SH-SY5Y (cell line): Measurements from ENCODE around the gene PLEKHG4.

Experiments
- GATA2 ChIP-seq: IDR thresholded peaks from 2 replicates; pipeline ENCODE4 v1.6.1; 2011; ENCODE audit warnings: mild to moderate bottlenecking, low read depth, low read length
- GATA3 ChIP-seq: IDR thresholded peaks from 2 replicates; pipeline ENCODE4 v1.6.1; 2011; ENCODE audit warnings: low read depth, mild to moderate bottlenecking, low read length, moderate library complexity

- TF ChIP-seq GATA2 (no peak), GATA3 (no peak)
Observed at GRCh38 chr16:67311607-67312488, 32.5 kb downstream of the PLEKHG4 start.
